Measurements from ENCODE around the gene AP2S1. TPM values are rescaled to one million over a fixed set of nuclear protein-coding genes. Genes with fewer than 3 reads are reported as not detected.

AP2S1 gene
- total RNA-seq, 2 donors from 2014 or later: 118 to 141 TPM

DNA sequence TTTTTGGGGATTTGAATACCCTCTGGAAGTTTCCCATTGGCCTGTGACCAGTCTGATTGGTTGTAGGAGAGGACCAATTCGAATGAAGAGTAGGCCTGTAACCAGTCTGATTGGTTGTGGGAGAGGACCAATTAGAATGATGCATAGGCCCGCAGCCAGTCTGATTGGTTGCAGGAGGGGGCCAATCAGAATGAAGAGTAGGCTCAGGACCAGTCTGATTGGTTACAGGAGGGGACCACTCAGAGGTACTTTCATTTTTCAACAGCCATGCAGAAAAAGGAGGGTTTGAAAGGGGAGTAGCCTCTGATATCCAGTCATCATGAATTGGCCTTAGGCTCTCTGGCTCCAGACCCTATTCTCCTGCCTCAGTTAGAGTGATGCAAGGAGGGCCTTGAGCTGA lies 31.8 kb downstream of the AP2S1 start:
- WGBS: 90% methylated on average over 2 of the region's 2 CpGs

DNA sequence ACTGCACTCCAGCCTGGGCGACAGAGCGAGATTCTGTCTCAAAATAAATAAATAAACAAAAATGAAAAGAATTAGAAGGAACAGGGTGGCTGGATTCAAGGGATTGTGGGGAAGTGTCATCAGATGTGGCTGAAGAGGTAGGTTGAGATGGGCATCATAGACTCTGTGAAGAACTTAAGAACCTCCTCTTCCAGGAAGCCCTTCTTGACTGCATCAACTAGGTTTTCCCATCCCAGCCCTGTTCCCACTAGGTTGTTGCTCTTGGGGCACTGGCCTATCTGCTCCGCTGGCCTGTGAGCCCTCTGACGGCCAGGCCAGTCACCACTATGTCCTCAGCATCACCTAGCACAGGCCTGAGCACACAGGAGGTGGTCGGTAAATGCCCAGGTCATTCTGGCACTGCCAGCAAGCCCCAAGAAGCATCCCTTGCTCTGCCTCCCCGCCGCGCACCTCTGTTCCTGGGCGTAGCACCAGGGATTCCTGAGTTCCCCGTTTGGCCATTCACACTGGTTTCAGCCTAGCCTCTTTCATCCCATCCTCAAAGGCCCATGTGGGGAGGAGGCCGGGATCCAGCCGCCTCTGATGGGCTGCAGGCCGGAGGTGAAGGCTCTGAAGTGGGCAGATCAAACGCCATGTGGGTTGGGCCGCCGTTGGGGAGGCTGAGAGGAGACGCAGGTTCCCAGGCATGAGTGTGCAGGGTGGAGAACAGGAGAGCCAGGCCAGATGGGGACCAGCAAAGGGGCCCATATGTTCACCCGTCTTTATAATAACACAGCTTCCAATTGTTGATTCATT lies 34.6 kb downstream of the AP2S1 start:
- intact Hi-C loops (cut with DNase I): no loop called here
- H3K27me3 ChIP-seq (replicated peaks; ENCODE audit: insufficient read depth): no peaks in the 10 kb centered on the region
- H3K4me3 ChIP-seq: no peak overlapping the region
- WGBS: 76% methylated on average over 16 of the region's 18 CpGs
- no peaks in the 10 kb centered on the region for H3K4me1 ChIP-seq (replicated peaks)
- TF ChIP-seq, protein P1, sequence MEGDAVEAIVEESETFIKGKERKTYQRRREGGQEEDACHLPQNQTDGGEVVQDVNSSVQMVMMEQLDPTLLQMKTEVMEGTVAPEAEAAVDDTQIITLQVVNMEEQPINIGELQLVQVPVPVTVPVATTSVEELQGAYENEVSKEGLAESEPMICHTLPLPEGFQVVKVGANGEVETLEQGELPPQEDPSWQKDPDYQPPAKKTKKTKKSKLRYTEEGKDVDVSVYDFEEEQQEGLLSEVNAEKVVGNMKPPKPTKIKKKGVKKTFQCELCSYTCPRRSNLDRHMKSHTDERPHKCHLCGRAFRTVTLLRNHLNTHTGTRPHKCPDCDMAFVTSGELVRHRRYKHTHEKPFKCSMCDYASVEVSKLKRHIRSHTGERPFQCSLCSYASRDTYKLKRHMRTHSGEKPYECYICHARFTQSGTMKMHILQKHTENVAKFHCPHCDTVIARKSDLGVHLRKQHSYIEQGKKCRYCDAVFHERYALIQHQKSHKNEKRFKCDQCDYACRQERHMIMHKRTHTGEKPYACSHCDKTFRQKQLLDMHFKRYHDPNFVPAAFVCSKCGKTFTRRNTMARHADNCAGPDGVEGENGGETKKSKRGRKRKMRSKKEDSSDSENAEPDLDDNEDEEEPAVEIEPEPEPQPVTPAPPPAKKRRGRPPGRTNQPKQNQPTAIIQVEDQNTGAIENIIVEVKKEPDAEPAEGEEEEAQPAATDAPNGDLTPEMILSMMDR (IDR thresholded peaks at IDR 0.05): no peak
- no peak for TF ChIP-seq POLR2AphosphoS5 (IDR thresholded peaks at IDR 0.05)
- TF ChIP-seq POLR2A (IDR thresholded peaks at IDR 0.05): no peak
- H3K36me3 ChIP-seq: no peaks in the 10 kb centered on the region
- H3K9me3 ChIP-seq: no peaks in the 10 kb centered on the region
- H3K27ac ChIP-seq: no peak overlapping the region
- no peak for DNase-seq (ENCODE audit: low spot score)

More for the DNA sequence above, 31.8 kb downstream of the AP2S1 start:
- TF ChIP-seq POLR2AphosphoS5 (IDR thresholded peaks at IDR 0.05) (no peak), POLR2A (IDR thresholded peaks at IDR 0.05) (no peak)
- TF ChIP-seq, protein P1 (IDR thresholded peaks at IDR 0.05): no peak
- Histone ChIP-seq H3K9me3 (no peaks in the 10 kb centered on the region), H3K4me3 (no peak overlapping the region), H3K36me3 (no peaks in the 10 kb centered on the region), H3K4me1 (replicated peaks) (no peaks in the 10 kb centered on the region), H3K27ac (no peak overlapping the region), H3K27me3 (replicated peaks; ENCODE audit: insufficient read depth) (no peaks in the 10 kb centered on the region)
- no peak for DNase-seq (ENCODE audit: low spot score)
- intact Hi-C loops (cut with DNase I): no loop called here

DNA sequence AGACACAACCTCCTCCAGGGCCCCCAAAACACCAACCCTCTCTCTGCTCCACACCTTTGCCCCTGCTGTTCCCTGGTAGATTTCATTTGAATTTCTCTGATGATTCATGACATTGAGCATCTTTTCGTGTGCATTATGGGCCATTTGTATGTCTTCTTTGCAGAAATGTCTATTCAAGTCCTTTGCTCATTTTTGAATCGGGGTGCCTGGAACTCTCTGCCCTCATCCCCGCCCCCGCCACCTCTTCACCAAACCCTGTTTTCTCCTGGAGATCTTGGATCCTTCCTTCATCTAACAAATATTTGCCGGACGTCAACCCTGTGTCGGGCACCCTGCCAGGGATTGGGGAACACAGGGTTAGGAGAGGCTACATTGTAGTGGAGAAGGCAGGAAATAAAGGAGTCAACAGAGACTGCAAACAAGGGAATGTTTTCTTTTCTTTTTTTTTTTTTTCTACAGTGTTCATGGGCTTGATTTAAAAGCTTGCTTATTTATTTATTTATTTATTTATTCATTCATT lies 36.7 kb downstream of the AP2S1 start:
- Histone ChIP-seq H3K4me1 (replicated peaks) (no peaks in the 10 kb centered on the region), H3K9me3 (no peaks in the 10 kb centered on the region), H3K27ac (peak overlapping the region; percentile 63 to 69), H3K27me3 (replicated peaks; ENCODE audit: insufficient read depth) (no peaks in the 10 kb centered on the region), H3K4me3 (no peak overlapping the region), H3K36me3 (no peaks in the 10 kb centered on the region)
- 11% methylated on average over 7 of the region's 7 CpGs for WGBS
- DNase-seq (ENCODE audit: low spot score): peak; percentile 85
- TF ChIP-seq POLR2AphosphoS5 (IDR thresholded peaks at IDR 0.05) (peak; percentile 90), POLR2A (IDR thresholded peaks at IDR 0.05) (no peak)
- TF ChIP-seq, protein P1 (IDR thresholded peaks at IDR 0.05): no peak
- intact Hi-C loops (cut with DNase I): no loop called here

DNA sequence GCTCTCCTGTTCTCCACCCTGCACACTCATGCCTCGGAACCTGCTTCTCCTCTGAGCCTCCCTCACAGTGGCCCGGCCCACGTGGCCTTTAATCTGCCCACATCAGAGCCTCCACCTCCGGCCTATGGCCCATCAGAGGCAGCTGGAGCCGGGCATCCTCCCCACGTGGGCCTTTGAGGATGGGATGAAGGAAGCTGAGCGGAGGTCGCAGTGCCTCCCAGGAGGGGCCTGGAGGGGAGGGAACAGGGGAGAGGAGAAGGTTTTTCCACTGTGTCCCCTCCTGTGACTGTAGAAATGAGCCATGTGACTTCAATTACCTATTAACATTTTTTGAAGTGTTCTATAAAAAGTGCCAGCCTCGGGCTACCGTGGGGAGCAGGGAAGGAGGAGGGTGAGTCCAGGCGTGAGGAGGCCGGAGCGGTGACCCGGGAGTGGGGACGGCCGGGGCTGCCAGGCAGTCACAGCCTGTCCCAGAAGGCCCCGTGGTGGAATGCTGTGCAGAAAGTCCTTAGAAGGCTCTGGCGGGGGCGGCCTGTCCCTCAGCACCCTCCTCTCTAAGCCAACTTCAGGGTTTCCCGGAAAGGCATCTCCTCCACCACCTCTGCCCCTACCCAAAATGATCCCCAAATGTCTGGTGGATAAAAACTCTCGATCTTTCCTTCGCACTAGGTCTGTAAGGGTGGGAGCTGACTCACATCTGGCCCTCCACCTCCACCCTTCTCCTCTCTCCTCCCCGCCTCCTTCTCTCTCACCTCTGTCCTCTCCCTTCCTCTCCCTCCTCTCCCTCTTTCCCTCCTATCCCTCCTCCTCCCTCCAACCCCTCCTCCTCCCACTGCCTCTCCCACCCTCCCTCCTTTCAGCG lies 37.4 kb downstream of the AP2S1 start:
- peak; percentile 19 for TF ChIP-seq POLR2AphosphoS5 (IDR thresholded peaks at IDR 0.05)
- TF ChIP-seq, protein P1 (IDR thresholded peaks at IDR 0.05): no peak
- no peak for TF ChIP-seq POLR2A (IDR thresholded peaks at IDR 0.05)
- DNase-seq (ENCODE audit: low spot score): peak; percentile 17
- Histone ChIP-seq H3K36me3 (no peaks in the 10 kb centered on the region), H3K27ac (peak overlapping the region; percentile 63 to 69), H3K27me3 (replicated peaks; ENCODE audit: insufficient read depth) (no peaks in the 10 kb centered on the region), H3K9me3 (no peaks in the 10 kb centered on the region), H3K4me1 (replicated peaks) (no peaks in the 10 kb centered on the region), H3K4me3 (no peak overlapping the region)
- intact Hi-C loops (cut with DNase I): no loop called here
- 54% methylated on average over 24 of the region's 24 CpGs for WGBS
